Suprapubic skin (tissue), 4 donors: Measurements from ENCODE around the gene GET4. TPM values are rescaled to one million over a fixed set of nuclear protein-coding genes. Genes with fewer than 3 reads are reported as not detected.

ENCODE experiments used
- DNase-seq, 2 donors: peaks; one replicate each; pipeline ENCODE4 v3.0.0-alpha.2; 2019; ENCODE audit warnings: low spot score in 2 of 2
- H3K27ac ChIP-seq: fragments of 200-600 bp; sonication (generic); one replicate; pipeline ENCODE4 v1.5.1; 2019
- H3K27me3 ChIP-seq: fragments of 200-600 bp; sonication (generic); one replicate; pipeline ENCODE4 v1.5.1; 2019
- H3K36me3 ChIP-seq: fragments of 200-600 bp; sonication (generic); one replicate; pipeline ENCODE4 v1.5.1; 2019
- H3K4me1 ChIP-seq: fragments of 200-600 bp; sonication (generic); one replicate; pipeline ENCODE4 v1.5.1; 2019
- H3K4me3 ChIP-seq: fragments of 200-600 bp; sonication (generic); one replicate; pipeline ENCODE4 v1.5.1; 2019; ENCODE audit warnings: mild to moderate bottlenecking
- H3K9me3 ChIP-seq: fragments of 200-600 bp; sonication (generic); one replicate; pipeline ENCODE4 v1.5.1; 2019
- CTCF ChIP-seq, 2 donors: fragments of 200-600 bp in 1 of 2; fragments of 450-650 bp in 1 of 2; sonication (generic) in 1 of 2; IDR thresholded peaks; one replicate each; pipeline ENCODE4 v1.5.1; 2016 to 2019; ENCODE audit warnings: antibody characterized with exemption in 2 of 2, mild to moderate bottlenecking in 1 of 2, moderate library complexity in 1 of 2
- EP300 ChIP-seq: sonication (generic); formaldehyde crosslinking; IDR thresholded peaks from one replicate; pipeline ENCODE4 v1.6.1; 2017; ENCODE audit warnings: antibody characterized with exemption
- POLR2A ChIP-seq, 2 donors: fragments of 450-650 bp; IDR thresholded peaks; one replicate each; pipeline ENCODE4 v1.6.1; 2017; ENCODE audit warnings: antibody characterized with exemption in 2 of 2, mild to moderate bottlenecking in 2 of 2, moderate library complexity in 2 of 2
- POLR2AphosphoS5 ChIP-seq, 3 donors: sonication (generic); formaldehyde crosslinking; IDR thresholded peaks; one replicate each; pipeline ENCODE4 v1.6.1; 2017; ENCODE audit warnings: antibody characterized with exemption in 3 of 3
- WGBS: methylation state at CpG from one replicate; pipeline ENCODE4 v1.1.5; 2018; 5-methylcytosine and 5-hydroxymethylcytosine counted together
- total RNA-seq, 4 donors: library from RNA; depleted of rRNA; stranded (reverse); fragments of >200 nt; gene quantifications; one replicate each; pipeline ENCODE4 v1.1.0, GENCODE V29; 2016

GET4 gene
- total RNA-seq, 4 donors from 2014 or later: 27.7 to 58.2 (median 47.8) TPM

- WGBS: 74% methylated on average over 7 of the region's 18 CpGs
- no peaks in the 10 kb centered on the region for H3K27me3 ChIP-seq
- H3K36me3 ChIP-seq: peaks cover 50% of the 10 kb centered on the region
- no peak overlapping the region for H3K27ac ChIP-seq
- no peak for TF ChIP-seq CTCF (IDR thresholded peaks at IDR 0.05)
- TF ChIP-seq POLR2A (IDR thresholded peaks at IDR 0.05): no peak
- no peak for TF ChIP-seq POLR2AphosphoS5 (IDR thresholded peaks at IDR 0.05)
- TF ChIP-seq EP300: no peak
- DNase-seq: no peak
- H3K9me3 ChIP-seq: no peaks in the 10 kb centered on the region
- peaks cover 11% of the 10 kb centered on the region for H3K4me1 ChIP-seq
- H3K4me3 ChIP-seq: no peak overlapping the region
These were observed 22.1 kb downstream of the GET4 start for GRCh38 chr7:898460-898854.

- no peak for TF ChIP-seq CTCF (IDR thresholded peaks at IDR 0.05)
- no peak for TF ChIP-seq POLR2AphosphoS5 (IDR thresholded peaks at IDR 0.05)
- TF ChIP-seq POLR2A (IDR thresholded peaks at IDR 0.05): no peak
- no peak for TF ChIP-seq EP300
- DNase-seq: no peak
- 84% methylated on average over 27 of the region's 54 CpGs for WGBS
These were observed 22.7 kb downstream of the GET4 start for GRCh38 chr7:898855-899681.

GRCh38 chr7:899806-900205 is 23.5 kb downstream of the GET4 start:
- Histone ChIP-seq H3K4me1 (peaks cover 16% of the 10 kb centered on the region), H3K27ac (no peak overlapping the region), H3K9me3 (no peaks in the 10 kb centered on the region), H3K27me3 (peaks cover 7% of the 10 kb centered on the region), H3K36me3 (peaks cover 36% of the 10 kb centered on the region), H3K4me3 (no peak overlapping the region)
- TF ChIP-seq POLR2AphosphoS5 (IDR thresholded peaks at IDR 0.05) (no peak), CTCF (IDR thresholded peaks at IDR 0.05) (no peak), EP300 (no peak)
- WGBS: 97% methylated on average over 16 of the region's 16 CpGs
- DNase-seq: no peak

More at GRCh38 chr7:898855-899681, 22.7 kb downstream of the GET4 start:
- no peaks in the 10 kb centered on the region for H3K9me3 ChIP-seq
- H3K27ac ChIP-seq: no peak overlapping the region
- H3K4me1 ChIP-seq: peaks cover 11% of the 10 kb centered on the region
- H3K36me3 ChIP-seq: peaks cover 44% of the 10 kb centered on the region
- no peaks in the 10 kb centered on the region for H3K27me3 ChIP-seq
- H3K4me3 ChIP-seq: no peak overlapping the region

- no peak overlapping the region for H3K4me3 ChIP-seq
- no CpG with 5 or more reads among the region's 26 CpGs for WGBS
- TF ChIP-seq CTCF (IDR thresholded peaks at IDR 0.05): no peak
- peaks cover 16% of the 10 kb centered on the region for H3K4me1 ChIP-seq
- peaks cover 30% of the 10 kb centered on the region for H3K36me3 ChIP-seq
- H3K27ac ChIP-seq: no peak overlapping the region
- no peaks in the 10 kb centered on the region for H3K9me3 ChIP-seq
- no peak for DNase-seq
- peaks cover 8% of the 10 kb centered on the region for H3K27me3 ChIP-seq
These were observed 24.1 kb downstream of the GET4 start for GRCh38 chr7:900331-901040.

GRCh38 chr7:901041-901387 is 24.7 kb downstream of the GET4 start:
- DNase-seq: no peak
- Histone ChIP-seq H3K9me3 (no peaks in the 10 kb centered on the region), H3K27me3 (peaks cover 8% of the 10 kb centered on the region), H3K36me3 (peaks cover 24% of the 10 kb centered on the region), H3K27ac (no peak overlapping the region), H3K4me1 (peaks cover 16% of the 10 kb centered on the region), H3K4me3 (no peak overlapping the region)
- TF ChIP-seq POLR2AphosphoS5 (IDR thresholded peaks at IDR 0.05) (no peak), CTCF (IDR thresholded peaks at IDR 0.05) (no peak), POLR2A (IDR thresholded peaks at IDR 0.05) (no peak), EP300 (no peak)
- WGBS: 77% methylated on average over 4 of the region's 8 CpGs
